HCT116 (cell line): ENCODE measurements around the gene S100PBP. TPM values are rescaled to one million over a fixed set of nuclear protein-coding genes. Genes with fewer than 3 reads are reported as not detected.

Experiments used
- ATAC-seq: fragments of 200-7000 bp; cut with Tn5 transposase; 2 replicates; pipeline ENCODE4 v1.9.1; 2020; ENCODE audit warnings: mild to moderate bottlenecking, moderate library complexity
- BruUV-seq: library from RNA; stranded (reverse); fragments of 400-500 nt; replicated peaks from 2 replicates; lab custom pipeline; 2021; lab: Mats Ljungman, UMichigan
- CTCF ChIA-PET: fragments of 300-600 bp; sonication (Branson Sonifier 250); formaldehyde crosslinking; loops from one replicate; lab custom pipeline; 2021; ENCODE audit warnings: antibody characterized with exemption; lab: Charles Lee
- POLR2A ChIA-PET: fragments of 300-600, 350-600 bp; sonication (Branson Sonifier 250); formaldehyde crosslinking; loops from one replicate; lab custom pipeline; 2021; ENCODE audit warnings: antibody characterized with exemption; lab: Charles Lee
- RAD21 ChIA-PET, 2 experiments: fragments of 300-600 bp; sonication (Branson Sonifier 250); formaldehyde crosslinking; loops; one replicate each; lab custom pipeline; 2023; ENCODE audit warnings: low total read pairs in 2 of 2; ENCODE audit not compliant: uncharacterized antibody in 2 of 2, unreplicated experiment in 2 of 2, low non-redundant PET in 1 of 2; lab: Charles Lee
- DNase-seq: peaks from one replicate; pipeline ENCODE4 v3.0.0-alpha.2; 2010; ENCODE audit warnings: low read depth, low spot score
- H2AFZ ChIP-seq: fragments of 200-600 bp; shearing (Covaris generic), sonication (generic); 2 replicates; pipeline ENCODE4 v1.6.1; 2017; ENCODE audit warnings: low read depth, mixed run types, mixed read lengths, antibody characterized with exemption, low read length; ENCODE audit not compliant: poor library complexity, severe bottlenecking
- H3K27ac ChIP-seq: 2 replicates; pipeline ENCODE4 v1.5.1; 2012; ENCODE audit warnings: low read depth, low read length
- H3K27me3 ChIP-seq: fragments of 200-600 bp; sonication (generic); 2 replicates; pipeline ENCODE4 v1.6.1; 2016; ENCODE audit warnings: mixed run types, low read length, mixed read lengths; ENCODE audit not compliant: insufficient read depth
- H3K36me3 ChIP-seq, 2 experiments: fragments of 200-500 bp in 1 of 2; fragments of 200-600 bp in 1 of 2; sonication (Bioruptor generic) in 1 of 2; sonication (generic) in 1 of 2; 2 replicates each; pipeline versions ENCODE4 v1.5.1 to v1.6.1; 2014 to 2016; ENCODE audit warnings: low read length in 2 of 2, inconsistent platforms in 1 of 2, mixed read lengths in 1 of 2, mixed run types in 1 of 2; ENCODE audit not compliant: insufficient read depth in 2 of 2, control insufficient read depth in 1 of 2
- H3K4me1 ChIP-seq, 2 experiments: fragments of 200-600 bp in 1 of 2; sonication (generic) in 1 of 2; 2 replicates each; pipeline versions ENCODE4 v1.5.1 to v1.6.1; 2012 to 2017; ENCODE audit warnings: low read length in 2 of 2, inconsistent platforms in 1 of 2, mild to moderate bottlenecking in 1 of 2, mixed read lengths in 1 of 2, mixed run types in 1 of 2, moderate library complexity in 1 of 2; ENCODE audit not compliant: insufficient read depth in 2 of 2, control insufficient read depth in 1 of 2
- H3K4me2 ChIP-seq: fragments of 200-600 bp; sonication (generic); 2 replicates; pipeline ENCODE4 v1.6.1; 2017; ENCODE audit warnings: mixed run types, low read length, mixed read lengths
- H3K4me3 ChIP-seq, 2 experiments: fragments of 200-600 bp in 1 of 2; sonication (generic) in 1 of 2; replicated peaks in 1 of 2; 2 replicates each; pipeline ENCODE4 v1.5.1; 2011 to 2016; ENCODE audit warnings: low read length in 2 of 2, control low read depth in 1 of 2, low read depth in 1 of 2, mild to moderate bottlenecking in 1 of 2, mixed read lengths in 1 of 2, mixed run types in 1 of 2
- H3K79me2 ChIP-seq: fragments of 200-600 bp; sonication (generic); 2 replicates; pipeline ENCODE4 v1.6.1; 2017; ENCODE audit warnings: mild to moderate bottlenecking, mixed run types, low read length, moderate library complexity, mixed read lengths; ENCODE audit not compliant: insufficient read depth
- H3K9ac ChIP-seq: fragments of 200-600 bp; sonication (generic); 2 replicates; pipeline ENCODE4 v1.6.1; 2016; ENCODE audit warnings: low read length, mixed read lengths
- H3K9me2 ChIP-seq: fragments of 200-600 bp; sonication (generic), shearing (Covaris generic); 2 replicates; pipeline ENCODE4 v1.6.1; 2017; ENCODE audit warnings: mixed run types, mild to moderate bottlenecking, moderate library complexity; ENCODE audit not compliant: insufficient read depth
- H3K9me3 ChIP-seq, 2 experiments: fragments of 200-500 bp in 1 of 2; fragments of 200-600 bp in 1 of 2; sonication (Bioruptor generic) in 1 of 2; sonication (generic) in 1 of 2; 2 replicates each; pipeline ENCODE4 v1.6.1; 2014 to 2017; ENCODE audit warnings: low read length in 2 of 2, mixed read lengths in 2 of 2, inconsistent platforms in 1 of 2, low read depth in 1 of 2, mild to moderate bottlenecking in 1 of 2, mixed run types in 1 of 2, moderate library complexity in 1 of 2; ENCODE audit not compliant: control insufficient read depth in 1 of 2, insufficient read depth in 1 of 2
- H4K20me1 ChIP-seq: fragments of 200-600 bp; sonication (generic), shearing (Covaris generic); 2 replicates; pipeline ENCODE4 v1.6.1; 2017; ENCODE audit warnings: mixed run types, mild to moderate bottlenecking, moderate library complexity; ENCODE audit not compliant: insufficient read depth
- FOSL1 ChIP-seq: IDR thresholded peaks from 2 replicates; pipeline ENCODE4 v1.6.1; 2012; ENCODE audit warnings: low read depth
- REST ChIP-seq: IDR thresholded peaks from 2 replicates; pipeline ENCODE4 v1.6.1; 2012; ENCODE audit warnings: low read depth
- SP1 ChIP-seq: IDR thresholded peaks from 2 replicates; pipeline ENCODE4 v1.6.1; 2012; ENCODE audit warnings: low read depth
- intact Hi-C: fragments of 100-400 bp; cut with micrococcal nuclease; formaldehyde crosslinking; loops from 2 replicates; pipeline ENCODE4 v1.10.0; 2022
- total RNA-seq: library from RNA; stranded (reverse); gene quantifications from one replicate; pipeline ENCODE4 v1.2.1, GENCODE V29; 2021; ENCODE audit not compliant: unreplicated experiment
- TF ChIP-seq, protein P1 (sequence below), 3 experiments: fragments of 200-600 bp in 1 of 3; sonication (generic) in 1 of 3; IDR thresholded peaks in 2 of 3; conservative IDR thresholded peaks in 1 of 3; 2 replicates each; pipeline ENCODE4 v1.5.1; 2012 to 2017; ENCODE audit warnings: low read depth in 2 of 3, low read length in 2 of 3, antibody characterized with exemption in 1 of 3, borderline replicate concordance in 1 of 3, control low read depth in 1 of 3, mild to moderate bottlenecking in 1 of 3, mixed read lengths in 1 of 3, mixed run types in 1 of 3, moderate library complexity in 1 of 3; ENCODE audit not compliant: insufficient read depth in 1 of 3

S100PBP gene
- total RNA-seq, 1 experiment from 2014 or later = 38.2 TPM

DNA sequence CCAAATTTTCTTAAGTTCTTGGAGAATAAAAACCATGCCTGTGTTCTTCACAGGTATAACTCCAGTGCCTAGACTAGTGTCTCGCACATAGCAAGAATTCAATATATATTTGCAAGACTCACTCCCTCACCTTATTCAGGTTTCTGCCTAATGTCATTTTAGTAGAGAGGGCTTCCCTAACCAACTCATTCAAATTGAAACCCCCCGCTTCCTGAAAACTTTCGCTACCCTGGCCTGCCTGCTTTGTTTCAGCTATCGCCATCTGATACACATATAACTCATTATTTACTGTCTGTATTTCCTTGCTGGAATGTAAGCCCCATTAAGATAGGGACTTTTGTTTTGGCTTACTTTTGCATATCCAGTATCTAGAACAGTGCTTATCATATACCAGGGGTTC is 8.9 kb upstream of the S100PBP start:
- no peak overlapping the region for H3K9ac ChIP-seq
- TF ChIP-seq, protein P1, sequence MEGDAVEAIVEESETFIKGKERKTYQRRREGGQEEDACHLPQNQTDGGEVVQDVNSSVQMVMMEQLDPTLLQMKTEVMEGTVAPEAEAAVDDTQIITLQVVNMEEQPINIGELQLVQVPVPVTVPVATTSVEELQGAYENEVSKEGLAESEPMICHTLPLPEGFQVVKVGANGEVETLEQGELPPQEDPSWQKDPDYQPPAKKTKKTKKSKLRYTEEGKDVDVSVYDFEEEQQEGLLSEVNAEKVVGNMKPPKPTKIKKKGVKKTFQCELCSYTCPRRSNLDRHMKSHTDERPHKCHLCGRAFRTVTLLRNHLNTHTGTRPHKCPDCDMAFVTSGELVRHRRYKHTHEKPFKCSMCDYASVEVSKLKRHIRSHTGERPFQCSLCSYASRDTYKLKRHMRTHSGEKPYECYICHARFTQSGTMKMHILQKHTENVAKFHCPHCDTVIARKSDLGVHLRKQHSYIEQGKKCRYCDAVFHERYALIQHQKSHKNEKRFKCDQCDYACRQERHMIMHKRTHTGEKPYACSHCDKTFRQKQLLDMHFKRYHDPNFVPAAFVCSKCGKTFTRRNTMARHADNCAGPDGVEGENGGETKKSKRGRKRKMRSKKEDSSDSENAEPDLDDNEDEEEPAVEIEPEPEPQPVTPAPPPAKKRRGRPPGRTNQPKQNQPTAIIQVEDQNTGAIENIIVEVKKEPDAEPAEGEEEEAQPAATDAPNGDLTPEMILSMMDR (IDR thresholded peaks at IDR 0.05 in 2 of 3, conservative IDR thresholded peaks at IDR 0.05 in 1 of 3; ENCODE audit: borderline replicate concordance in 1 of 3, insufficient read depth in 1 of 3, low read depth in 2 of 3, low read length in 2 of 3) = no peak
- TF ChIP-seq FOSL1 (no peak), REST (no peak), SP1 (no peak)
- intact Hi-C loops = no loop called here
- no peak overlapping the region for H3K4me3 ChIP-seq
- no peak overlapping the region for H2AFZ ChIP-seq
- H4K20me1 ChIP-seq = peaks cover 10% of the 10 kb centered on the region; the same call in 1 of the 2 replicates
- no peak for DNase-seq
- peaks cover 32 to 43% of the 10 kb centered on the region in 2 experiments for H3K36me3 ChIP-seq
- ChIA-PET CTCF (no interaction called here), RAD21 (no interaction called here), POLR2A (no interaction called here)
- no peak overlapping the region for H3K4me2 ChIP-seq
- no peaks in the 10 kb centered on the region for H3K9me2 ChIP-seq
- no TSS peak for BruUV-seq
- H3K27me3 ChIP-seq = no peaks in the 10 kb centered on the region
- H3K4me1 ChIP-seq = no peaks in the 10 kb centered on the region
- H3K27ac ChIP-seq = no peak overlapping the region
- no peaks in the 10 kb centered on the region for H3K9me3 ChIP-seq
- no peak for ATAC-seq
- peaks cover 77% of the 10 kb centered on the region for H3K79me2 ChIP-seq
